Choroid plexus epithelial cell (primary cell): ENCODE measurements around the gene SOX21.

Experiments used
- DNase-seq: peaks from one replicate; pipeline ENCODE4 v3.0.0-alpha.2; 2010; ENCODE audit warnings: low read depth
- H3K4me3 ChIP-seq: 2 replicates; pipeline ENCODE4 v1.5.1; 2011; ENCODE audit warnings: low read depth, mild to moderate bottlenecking, control low read depth, low read length, moderate library complexity
- TF ChIP-seq, protein P1 (sequence below): conservative IDR thresholded peaks from 2 replicates; pipeline ENCODE4 v1.5.1; 2011; ENCODE audit warnings: low read depth, mild to moderate bottlenecking, control low read depth, inconsistent platforms, low read length, moderate library complexity

The SOX21 gene

DNA sequence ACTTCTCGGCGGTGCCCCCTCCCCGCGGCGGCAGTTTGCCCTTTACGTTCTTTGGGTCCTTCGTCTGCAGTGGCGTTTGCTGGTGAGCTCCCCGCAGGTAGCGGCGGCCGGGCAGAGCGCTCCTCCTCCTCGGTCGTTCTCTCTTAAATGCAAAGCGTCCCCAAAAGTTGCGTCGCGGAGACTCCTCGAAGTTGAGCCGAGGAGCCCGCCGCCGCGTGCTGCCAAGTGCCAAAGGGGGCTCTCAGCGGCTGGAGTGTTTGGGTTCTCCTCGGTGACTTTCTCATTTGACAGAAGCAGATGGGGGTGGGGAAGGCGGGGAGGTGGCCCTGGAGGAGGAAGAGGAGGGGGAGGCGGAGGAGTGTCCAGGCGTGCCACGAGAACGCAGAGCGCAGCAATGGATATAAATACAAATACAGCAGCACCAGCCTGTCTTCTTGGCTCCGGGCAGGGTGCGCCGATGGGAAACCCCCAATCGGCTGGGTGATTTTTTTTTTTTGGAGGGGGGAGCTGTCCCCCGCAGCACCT lies at the start of gene SOX21:
Gene SOX21 (minus strand): TSS at position 259 of the 525 bp plus-strand sequence. CDS start 496 bp downstream, outside the sequence.
- TF ChIP-seq, protein P1, sequence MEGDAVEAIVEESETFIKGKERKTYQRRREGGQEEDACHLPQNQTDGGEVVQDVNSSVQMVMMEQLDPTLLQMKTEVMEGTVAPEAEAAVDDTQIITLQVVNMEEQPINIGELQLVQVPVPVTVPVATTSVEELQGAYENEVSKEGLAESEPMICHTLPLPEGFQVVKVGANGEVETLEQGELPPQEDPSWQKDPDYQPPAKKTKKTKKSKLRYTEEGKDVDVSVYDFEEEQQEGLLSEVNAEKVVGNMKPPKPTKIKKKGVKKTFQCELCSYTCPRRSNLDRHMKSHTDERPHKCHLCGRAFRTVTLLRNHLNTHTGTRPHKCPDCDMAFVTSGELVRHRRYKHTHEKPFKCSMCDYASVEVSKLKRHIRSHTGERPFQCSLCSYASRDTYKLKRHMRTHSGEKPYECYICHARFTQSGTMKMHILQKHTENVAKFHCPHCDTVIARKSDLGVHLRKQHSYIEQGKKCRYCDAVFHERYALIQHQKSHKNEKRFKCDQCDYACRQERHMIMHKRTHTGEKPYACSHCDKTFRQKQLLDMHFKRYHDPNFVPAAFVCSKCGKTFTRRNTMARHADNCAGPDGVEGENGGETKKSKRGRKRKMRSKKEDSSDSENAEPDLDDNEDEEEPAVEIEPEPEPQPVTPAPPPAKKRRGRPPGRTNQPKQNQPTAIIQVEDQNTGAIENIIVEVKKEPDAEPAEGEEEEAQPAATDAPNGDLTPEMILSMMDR: no peak
- H3K4me3 ChIP-seq: no peak within 1 kb of the TSS
- DNase-seq: no peak

DNA sequence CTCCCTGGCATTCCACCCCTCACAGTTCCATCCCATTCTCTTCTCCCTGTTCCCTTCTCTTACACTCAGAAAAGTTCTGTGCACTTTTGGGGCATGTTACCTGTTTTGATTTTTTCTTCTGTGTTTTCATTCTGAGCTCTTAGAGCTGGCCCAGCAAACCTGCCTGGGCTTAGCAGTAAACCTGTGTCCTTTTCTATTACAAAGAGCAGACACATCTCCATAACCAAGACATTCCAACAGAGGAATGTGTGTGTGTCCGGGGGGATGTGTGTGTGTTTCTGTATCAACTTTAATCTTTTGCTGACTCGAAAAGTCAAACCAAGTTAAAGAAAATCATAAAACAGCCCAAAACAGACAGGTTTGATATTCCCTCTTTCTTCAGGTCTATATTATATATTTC lies 49.1 kb upstream of the SOX21 start:
- H3K4me3 ChIP-seq: no peak overlapping the region
- DNase-seq: no peak
- TF ChIP-seq, protein P1: no peak

DNA sequence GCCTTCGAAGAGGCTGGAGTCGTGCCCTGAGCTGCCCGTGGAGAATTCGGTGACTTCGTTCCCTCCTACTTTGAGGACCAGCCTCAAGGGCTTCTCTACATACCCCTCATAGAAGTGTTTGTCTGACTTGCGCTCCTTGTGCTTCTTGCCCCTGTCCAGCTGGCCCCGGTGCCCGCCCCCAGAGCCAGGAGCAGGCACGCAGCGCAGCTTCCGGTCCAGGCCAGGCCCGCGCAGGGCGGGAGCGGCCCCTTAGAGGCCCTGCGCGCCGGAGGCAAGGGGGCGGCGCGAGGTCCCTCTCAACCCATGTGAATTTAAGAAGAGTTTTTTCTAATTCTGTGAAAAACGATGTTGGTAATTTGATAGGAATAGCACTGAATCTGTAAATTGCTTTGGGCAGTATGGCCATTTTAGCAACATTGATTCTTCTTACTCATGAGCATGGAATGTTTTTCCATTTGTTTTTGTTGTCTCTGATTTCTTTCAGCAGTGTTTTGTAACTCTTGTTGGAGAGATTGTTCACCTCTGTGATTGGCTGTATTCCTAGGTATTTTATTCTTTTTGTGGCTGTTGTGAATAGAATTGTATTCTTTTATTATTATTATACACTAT lies 46.9 kb upstream of the SOX21 start:
- TF ChIP-seq, protein P1: no peak
- no peak overlapping the region for H3K4me3 ChIP-seq
- no peak for DNase-seq

DNA sequence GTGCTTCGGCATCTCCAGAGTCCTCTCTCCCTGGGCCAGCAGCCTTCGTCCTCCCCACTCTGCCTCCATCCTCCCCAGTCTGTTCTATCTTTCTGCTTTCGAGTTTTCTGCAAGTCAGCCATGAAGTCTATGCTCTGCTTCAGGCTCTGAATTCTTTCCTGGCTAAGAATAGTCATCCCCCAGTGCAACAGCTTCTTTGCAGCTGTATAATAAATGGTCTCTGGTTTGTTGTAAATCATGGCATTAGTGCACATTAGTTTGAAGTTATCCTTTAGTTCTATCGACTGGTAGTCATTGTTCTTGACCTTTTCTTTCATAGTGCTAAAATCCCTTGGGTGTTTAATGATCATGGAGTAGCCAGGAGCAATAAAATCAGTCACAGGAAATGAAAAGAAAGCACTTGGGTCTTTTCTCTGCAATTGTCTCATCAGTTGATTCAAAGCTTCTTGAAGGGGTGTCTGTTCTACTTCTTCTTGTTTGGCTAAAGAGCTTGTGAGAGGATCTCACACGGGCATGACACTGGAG lies 46.2 kb upstream of the SOX21 start:
- no peak for DNase-seq

DNA sequence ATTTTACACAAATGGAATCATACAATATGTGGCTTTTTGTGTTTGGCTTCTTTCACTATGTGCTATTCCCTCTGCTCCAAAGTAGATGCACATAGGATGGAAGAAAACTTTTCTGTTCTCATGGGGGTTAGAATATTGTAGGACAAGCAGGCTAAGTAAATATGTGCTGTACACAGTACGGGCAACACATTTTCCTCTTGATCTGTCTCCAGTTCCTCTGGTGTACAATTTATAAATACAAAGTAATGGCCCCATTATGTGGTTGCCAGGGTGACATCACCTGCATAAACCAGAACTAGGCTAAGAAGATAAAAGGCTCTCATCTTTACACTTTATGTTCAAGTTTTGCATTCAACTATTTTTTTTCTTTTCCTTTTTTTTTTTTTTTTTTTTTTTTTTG lies 41.0 kb upstream of the SOX21 start:
- H3K4me3 ChIP-seq: no peak overlapping the region
- TF ChIP-seq, protein P1: no peak
- no peak for DNase-seq

More for the DNA sequence above, 46.2 kb upstream of the SOX21 start:
- TF ChIP-seq, protein P1: no peak
- no peak overlapping the region for H3K4me3 ChIP-seq

DNA sequence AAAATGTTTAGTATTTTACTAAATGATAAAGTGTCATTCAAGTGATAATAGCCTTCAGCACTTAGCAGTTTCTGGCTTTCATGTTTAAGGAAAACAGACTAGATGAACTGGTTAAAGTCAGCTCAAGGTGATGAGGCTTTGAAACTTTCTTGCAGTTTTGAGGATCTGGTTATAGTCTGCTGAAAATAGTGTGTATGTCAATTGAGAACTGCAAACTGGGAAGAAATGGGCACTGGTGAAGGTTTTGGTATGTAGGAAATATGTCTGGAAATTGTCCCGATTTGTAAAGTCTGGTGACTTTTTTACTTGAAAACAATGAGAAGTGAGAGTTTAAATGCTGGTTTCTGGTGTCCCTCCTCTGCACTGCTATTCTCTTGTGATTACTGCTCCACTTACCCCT lies 36.8 kb upstream of the SOX21 start:
- no peak for DNase-seq
- no peak overlapping the region for H3K4me3 ChIP-seq
- TF ChIP-seq, protein P1: no peak

DNA sequence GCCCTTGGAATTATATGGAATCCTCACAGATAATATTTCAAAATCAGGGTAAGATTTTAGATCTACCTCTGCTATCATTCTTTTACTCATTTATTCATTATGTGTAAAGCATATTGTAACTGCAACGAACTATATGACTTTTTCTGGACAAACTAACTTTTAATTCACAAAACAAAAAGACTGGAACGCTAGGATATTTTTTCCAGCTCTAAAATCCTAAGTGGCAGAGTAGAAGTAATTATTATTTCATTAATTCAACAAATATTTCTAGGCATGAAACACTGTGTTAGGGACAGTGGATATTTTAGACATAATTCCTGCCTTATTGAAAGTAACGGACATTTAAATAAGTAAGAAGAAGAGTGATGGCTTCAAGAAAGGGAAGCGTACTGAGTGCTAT lies 26.9 kb upstream of the SOX21 start:
- no peak overlapping the region for H3K4me3 ChIP-seq
- DNase-seq: no peak
- TF ChIP-seq, protein P1: no peak
